Erythroblast (primary cell): ENCODE measurements around the gene SEPTIN2.

ENCODE experiments used
- GATA1 ChIP-seq: IDR thresholded peaks from 2 replicates; pipeline ENCODE4 v1.6.1; 2011; ENCODE audit warnings: low read depth, mild to moderate bottlenecking, control low read depth, low read length, moderate library complexity
- POLR2A ChIP-seq: IDR thresholded peaks from 2 replicates; pipeline ENCODE4 v1.6.1; 2011; ENCODE audit warnings: mild to moderate bottlenecking, low read length

GRCh38 chr2:241354668-241355658 lies 39.2 kb downstream of the SEPTIN2 start:
- TF ChIP-seq POLR2A: no peak
- no peak for TF ChIP-seq GATA1
